Panc1 (cell line): ENCODE results near the gene ENTPD1. TPM values are rescaled to one million over a fixed set of nuclear protein-coding genes. Genes with fewer than 3 reads are reported as not detected.

Experiments
- ATAC-seq: fragments of 200-7000 bp; cut with Tn5 transposase; 2 replicates; pipeline ENCODE4 v1.9.1; 2020; ENCODE audit warnings: mild to moderate bottlenecking, moderate library complexity
- BruUV-seq: library from RNA; stranded (reverse); fragments of 400-500 nt; replicated peaks from 2 replicates; lab custom pipeline; 2021; lab: Mats Ljungman, UMichigan
- CTCF ChIA-PET: fragments of 300-600 bp; sonication (Branson Sonifier 250); formaldehyde crosslinking; loops from one replicate; lab custom pipeline; 2022; ENCODE audit warnings: antibody characterized with exemption; lab: Charles Lee
- POLR2A ChIA-PET: fragments of 300-600 bp; sonication (Branson Sonifier 250); formaldehyde crosslinking; loops from one replicate; lab custom pipeline; 2022; ENCODE audit warnings: antibody characterized with exemption; lab: Charles Lee
- DNase-seq: peaks from one replicate; pipeline ENCODE4 v3.0.0-alpha.2; 2010; ENCODE audit warnings: low read depth, low spot score
- H3K27ac ChIP-seq: 2 replicates; pipeline ENCODE4 v1.5.1; 2011; ENCODE audit warnings: mild to moderate bottlenecking, low read length, inconsistent platforms
- H3K27me3 ChIP-seq: fragments of 200-500 bp; sonication (Bioruptor generic); 2 replicates; pipeline ENCODE4 v1.6.0; 2014; ENCODE audit warnings: low read length, inconsistent platforms; ENCODE audit not compliant: control insufficient read depth, insufficient read depth
- H3K36me3 ChIP-seq: fragments of 200-500 bp; sonication (Bioruptor generic); 2 replicates; pipeline ENCODE4 v1.5.1; 2014; ENCODE audit warnings: inconsistent platforms, mild to moderate bottlenecking, low read length, moderate library complexity; ENCODE audit not compliant: control insufficient read depth, insufficient read depth
- H3K4me1 ChIP-seq: 2 replicates; pipeline ENCODE4 v1.5.1; 2011; ENCODE audit warnings: inconsistent platforms, mild to moderate bottlenecking, low read length, moderate library complexity; ENCODE audit not compliant: control insufficient read depth, insufficient read depth
- H3K4me3 ChIP-seq, 2 experiments: 2 replicates each; pipeline ENCODE4 v1.5.1; 2011 to 2012; ENCODE audit warnings: low read depth in 2 of 2, low read length in 2 of 2, mild to moderate bottlenecking in 2 of 2, inconsistent platforms in 1 of 2, moderate library complexity in 1 of 2
- H3K9me3 ChIP-seq: fragments of 200-500 bp; sonication (Bioruptor generic); 2 replicates; pipeline ENCODE4 v1.5.1; 2014; ENCODE audit warnings: low read depth, mild to moderate bottlenecking, inconsistent platforms, low read length, moderate library complexity; ENCODE audit not compliant: control insufficient read depth, insufficient read depth
- CTCF ChIP-seq: fragments of 450-650 bp; IDR thresholded peaks from 2 replicates; pipeline ENCODE4 v1.5.1; 2017; ENCODE audit warnings: mild to moderate bottlenecking
- POLR2AphosphoS5 ChIP-seq: IDR thresholded peaks from 2 replicates; pipeline ENCODE4 v1.6.1; 2012; ENCODE audit warnings: mild to moderate bottlenecking, low read depth, low read length, moderate library complexity
- REST ChIP-seq, 2 experiments: IDR thresholded peaks; 2 replicates each; pipeline ENCODE4 v1.6.1; 2011 to 2012; ENCODE audit warnings: low read depth in 2 of 2, control low read depth in 1 of 2, low read length in 1 of 2, mild to moderate bottlenecking in 1 of 2, moderate library complexity in 1 of 2; ENCODE audit not compliant: insufficient read depth in 1 of 2
- SIN3A ChIP-seq: IDR thresholded peaks from 2 replicates; pipeline ENCODE4 v1.6.1; 2012; ENCODE audit warnings: low read depth, mild to moderate bottlenecking, low read length, moderate library complexity, borderline replicate concordance; ENCODE audit not compliant: insufficient read depth
- TCF7L2 ChIP-seq: IDR thresholded peaks from 2 replicates; pipeline ENCODE4 v1.6.1; 2011; ENCODE audit warnings: mild to moderate bottlenecking, low read depth, low read length, inconsistent platforms
- in situ Hi-C: cut with HindIII; loops from 2 replicates; pipeline ENCODE4 v1.10.0; 2016; ENCODE audit warnings: low sequenced_read_pairs, low pct_unique_long_range_greater_than_20kb
- intact Hi-C: fragments of 100-400 bp; cut with micrococcal nuclease; formaldehyde crosslinking; loops from one replicate; pipeline ENCODE4 v1.10.0; 2022; ENCODE audit not compliant: unreplicated experiment
- total RNA-seq: library from RNA; stranded (reverse); gene quantifications from one replicate; pipeline ENCODE4 v1.2.1, GENCODE V29; 2021; ENCODE audit not compliant: unreplicated experiment

Gene ENTPD1
- total RNA-seq, 1 experiment from 2014 or later, result 0.31 TPM

GRCh38 chr10:95741807-95742467, 14.0 kb upstream of the ENTPD1 start:
- ATAC-seq, result no peak
- no peaks in the 10 kb centered on the region for H3K4me1 ChIP-seq
- in situ Hi-C loops, result no loop called here
- no peaks in the 10 kb centered on the region for H3K9me3 ChIP-seq
- no TSS peak for BruUV-seq
- H3K27me3 ChIP-seq, result no peaks in the 10 kb centered on the region
- no peak for DNase-seq
- ChIA-PET CTCF (no interaction called here), POLR2A (no interaction called here)
- TF ChIP-seq TCF7L2 (no peak), CTCF (peak; percentile 11; the same call in 1 of the 2 replicates)
- no peak overlapping the region for H3K27ac ChIP-seq
- intact Hi-C loops, result no loop called here
- H3K4me3 ChIP-seq, result no peak overlapping the region
- H3K36me3 ChIP-seq, result no peaks in the 10 kb centered on the region

GRCh38 chr10:95742485-95742884, 13.5 kb upstream of the ENTPD1 start:
- no peak for ATAC-seq
- no peak for DNase-seq
- H3K27me3 ChIP-seq, result no peaks in the 10 kb centered on the region
- no peak overlapping the region for H3K27ac ChIP-seq
- ChIA-PET POLR2A (no interaction called here), CTCF (no interaction called here)
- in situ Hi-C loops, result no loop called here
- H3K4me3 ChIP-seq, result no peak overlapping the region
- no peaks in the 10 kb centered on the region for H3K9me3 ChIP-seq
- no peaks in the 10 kb centered on the region for H3K4me1 ChIP-seq
- BruUV-seq, result no TSS peak
- intact Hi-C loops, result no loop called here
- H3K36me3 ChIP-seq, result no peaks in the 10 kb centered on the region
- TF ChIP-seq POLR2AphosphoS5 (no peak), REST (IDR thresholded peaks at IDR 0.05; ENCODE audit: insufficient read depth in 1 of 2, low read depth in 2 of 2, low read length in 1 of 2) (no peak), CTCF (no peak), SIN3A (no peak), TCF7L2 (no peak)
